Suppressor macrophage treated with lipopolysaccharide for 4 hours (primary cell): ENCODE measurements around the gene CASZ1.

ENCODE experiments used
- DNase-seq: peaks from one replicate; pipeline ENCODE4 v3.0.0-alpha.2; 2020

Gene CASZ1

DNA sequence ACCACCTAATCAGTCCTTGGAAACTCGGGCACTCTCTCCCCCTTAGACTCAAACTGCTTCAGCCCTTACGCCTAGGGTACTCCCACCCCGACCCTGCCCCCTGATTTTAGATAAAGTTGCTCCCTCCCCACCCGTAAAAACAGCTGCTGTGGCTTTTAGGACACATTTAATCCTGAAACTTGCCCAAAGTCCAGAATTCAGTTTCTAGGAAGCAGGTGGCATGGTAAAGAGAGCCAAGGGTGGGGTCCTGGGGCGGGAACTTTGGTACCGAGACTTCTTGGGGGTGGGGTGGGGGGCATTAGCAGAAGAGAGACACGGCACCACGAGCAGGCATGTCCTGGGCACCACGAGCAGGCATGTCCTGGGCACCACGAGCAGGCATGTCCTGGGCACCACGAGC is 52.4 kb downstream of the CASZ1 start:
- DNase-seq: no peak

DNA sequence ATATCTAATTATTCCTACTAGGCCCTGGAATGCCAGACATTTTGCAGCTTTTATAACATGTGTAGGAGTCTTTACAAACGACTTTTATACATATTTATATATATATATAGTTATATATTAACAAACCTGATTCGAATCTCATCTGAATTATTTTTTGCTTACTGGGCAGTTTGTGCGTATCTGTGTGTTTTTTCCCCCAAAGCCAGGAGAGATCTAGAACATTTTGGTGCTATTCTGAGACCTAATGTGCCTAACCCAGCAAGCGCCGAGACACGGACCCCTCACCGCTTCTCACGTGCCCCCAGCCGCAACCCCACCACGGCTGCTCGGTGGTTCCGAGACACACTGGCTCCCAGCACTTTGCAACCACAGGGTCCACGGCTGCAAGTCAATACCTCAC is 54.8 kb downstream of the CASZ1 start:
- no peak for DNase-seq

DNA sequence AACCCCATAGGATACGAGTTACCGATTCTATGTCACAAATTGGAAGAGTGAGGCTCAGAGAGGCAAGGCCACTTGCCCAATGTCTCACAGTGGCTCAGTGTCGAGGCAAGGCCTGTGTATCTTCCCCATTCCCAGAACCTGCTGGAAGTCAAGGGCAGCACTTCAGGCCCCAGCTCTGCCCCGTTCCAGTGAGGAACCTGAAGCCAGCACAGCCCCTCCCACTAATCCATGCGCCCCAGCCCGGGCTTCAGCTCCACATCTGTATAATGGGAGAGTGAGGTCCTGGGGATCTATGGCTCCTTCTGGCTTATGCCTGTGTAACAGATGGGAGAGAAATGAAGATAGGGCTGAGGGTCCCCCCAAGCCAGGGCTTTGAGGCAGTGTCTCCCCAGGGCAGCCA is 56.3 kb downstream of the CASZ1 start:
- DNase-seq: no peak

DNA sequence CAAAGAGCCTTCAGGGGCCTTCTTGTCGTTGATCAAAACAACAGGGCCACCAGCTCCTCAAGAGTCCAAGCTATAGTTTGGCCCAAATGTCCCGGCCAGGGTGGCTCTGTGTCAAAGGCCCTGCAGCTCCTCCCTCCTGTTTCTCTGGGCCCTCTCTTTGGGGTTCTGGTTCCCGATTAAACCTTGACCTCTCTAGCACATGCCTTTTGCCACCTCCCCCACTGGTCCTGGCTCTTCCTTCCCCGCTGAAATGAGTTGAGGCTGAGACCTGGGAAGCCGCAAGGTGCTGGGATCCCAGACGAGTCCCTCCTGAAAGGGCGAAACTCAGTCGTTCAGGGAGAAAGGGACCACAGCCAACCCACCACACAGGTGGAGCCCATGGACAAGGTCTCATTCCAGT is 56.9 kb downstream of the CASZ1 start:
- no peak for DNase-seq

DNA sequence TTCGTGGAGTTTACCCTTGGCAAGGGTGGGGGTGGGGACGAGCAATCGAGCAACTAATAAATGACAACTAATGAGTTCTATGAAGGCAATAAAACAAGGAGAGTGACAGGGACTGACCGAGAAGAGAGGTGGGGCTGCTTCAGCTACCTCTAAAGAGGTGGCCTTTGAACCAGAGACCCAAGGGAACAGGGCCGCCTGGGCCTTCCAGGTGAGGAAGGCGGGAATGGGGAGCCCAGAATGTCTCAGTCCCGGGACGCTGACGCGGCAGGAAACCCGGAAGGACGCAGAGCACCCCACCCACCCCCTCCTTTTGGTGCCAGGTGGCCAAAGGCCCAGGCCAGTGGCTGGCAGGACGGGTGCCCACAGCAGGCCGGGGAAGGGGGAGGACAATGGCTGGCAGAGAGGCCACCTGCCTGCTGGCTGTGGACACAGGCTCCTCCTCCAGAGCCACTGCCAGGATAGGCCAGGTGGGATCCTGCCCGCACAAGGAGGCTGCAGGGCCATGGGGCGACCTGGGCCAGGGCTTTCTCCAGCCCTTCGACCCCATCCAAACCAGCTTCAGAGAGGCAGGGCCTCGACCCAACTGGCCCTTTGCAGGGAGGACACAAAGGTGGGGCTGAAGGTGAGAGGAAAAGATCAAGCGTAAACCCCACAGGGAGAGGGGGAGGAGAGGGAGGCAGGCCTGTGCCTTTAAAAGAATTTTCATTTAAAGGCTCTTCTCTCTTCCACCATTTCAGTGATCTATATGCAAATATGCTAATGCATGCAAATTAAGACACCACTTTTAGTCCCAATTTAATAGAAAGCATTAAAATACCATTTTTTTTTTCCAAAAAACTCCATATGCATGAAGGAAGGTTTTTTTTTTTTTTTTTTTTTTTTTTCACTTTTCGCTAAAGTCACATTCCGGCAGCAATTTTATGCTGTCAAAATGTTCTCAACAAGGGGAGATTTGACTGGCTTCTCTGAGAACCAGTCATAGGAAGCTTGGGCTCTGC is 58.1 kb downstream of the CASZ1 start:
- no peak for DNase-seq

DNA sequence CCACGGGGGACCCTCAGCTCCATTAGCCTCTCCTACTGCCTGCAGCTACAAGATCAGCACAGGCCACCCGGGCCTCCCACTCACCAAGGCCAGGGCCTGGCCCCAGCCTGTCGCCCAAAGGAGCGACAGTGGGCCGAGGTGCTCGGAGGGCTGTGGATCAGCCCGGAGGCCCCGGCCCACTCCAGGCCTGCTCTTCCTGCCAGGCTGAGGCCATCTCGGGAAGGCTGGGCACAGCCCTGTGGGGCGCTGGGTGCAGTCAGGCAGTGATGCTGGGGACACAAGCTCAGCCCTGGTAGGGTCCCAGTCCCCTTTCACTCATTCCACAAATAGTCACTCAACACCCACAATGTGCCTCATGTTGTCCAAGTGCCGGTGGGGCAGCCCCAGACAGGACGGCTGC is 58.8 kb downstream of the CASZ1 start:
- no peak for DNase-seq

DNA sequence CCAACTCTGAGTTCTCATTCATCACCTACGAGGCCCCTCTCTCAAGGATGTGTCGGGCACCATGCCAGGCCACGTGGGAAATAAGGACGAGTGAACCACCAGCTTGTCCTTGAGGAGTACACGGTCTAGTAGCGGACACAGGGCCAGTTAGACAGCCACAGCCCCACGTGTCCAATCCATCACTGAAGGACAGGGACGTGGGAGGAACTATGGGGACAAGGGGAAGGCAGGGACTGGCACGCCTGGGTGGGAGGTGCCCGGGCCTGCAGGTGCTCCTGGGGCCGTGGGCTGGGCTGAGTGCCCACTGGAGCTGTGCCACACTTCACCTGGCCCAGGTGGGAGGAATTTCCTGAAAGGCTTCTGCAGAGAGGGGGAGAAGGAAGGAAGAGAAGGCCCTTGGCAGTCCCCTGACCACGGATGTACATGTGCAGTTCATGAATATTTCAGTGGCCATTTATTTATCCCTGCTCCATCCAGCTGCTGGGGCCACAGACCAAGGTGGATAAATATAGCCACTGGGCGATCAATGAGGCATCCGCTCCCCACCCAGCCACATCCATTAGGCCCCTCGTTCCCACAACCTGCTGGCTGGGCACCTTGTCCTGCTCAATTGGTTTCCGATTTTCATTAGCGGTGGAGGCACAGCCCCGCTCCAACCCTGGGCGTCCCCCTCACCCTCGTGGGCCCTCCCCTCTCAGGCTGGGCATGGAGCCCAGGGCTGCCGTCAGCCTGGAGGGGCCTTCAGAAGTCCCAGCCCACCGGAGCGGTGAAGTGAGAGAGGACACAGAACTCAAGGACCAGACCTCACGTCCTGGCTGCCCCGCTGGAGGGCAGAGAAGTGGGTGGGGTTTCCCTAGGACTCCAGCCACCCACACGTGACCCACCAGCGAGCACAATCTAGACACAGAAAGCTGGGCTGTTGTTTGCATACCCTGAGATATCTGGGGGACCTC is 59.5 kb downstream of the CASZ1 start:
- DNase-seq: no peak

DNA sequence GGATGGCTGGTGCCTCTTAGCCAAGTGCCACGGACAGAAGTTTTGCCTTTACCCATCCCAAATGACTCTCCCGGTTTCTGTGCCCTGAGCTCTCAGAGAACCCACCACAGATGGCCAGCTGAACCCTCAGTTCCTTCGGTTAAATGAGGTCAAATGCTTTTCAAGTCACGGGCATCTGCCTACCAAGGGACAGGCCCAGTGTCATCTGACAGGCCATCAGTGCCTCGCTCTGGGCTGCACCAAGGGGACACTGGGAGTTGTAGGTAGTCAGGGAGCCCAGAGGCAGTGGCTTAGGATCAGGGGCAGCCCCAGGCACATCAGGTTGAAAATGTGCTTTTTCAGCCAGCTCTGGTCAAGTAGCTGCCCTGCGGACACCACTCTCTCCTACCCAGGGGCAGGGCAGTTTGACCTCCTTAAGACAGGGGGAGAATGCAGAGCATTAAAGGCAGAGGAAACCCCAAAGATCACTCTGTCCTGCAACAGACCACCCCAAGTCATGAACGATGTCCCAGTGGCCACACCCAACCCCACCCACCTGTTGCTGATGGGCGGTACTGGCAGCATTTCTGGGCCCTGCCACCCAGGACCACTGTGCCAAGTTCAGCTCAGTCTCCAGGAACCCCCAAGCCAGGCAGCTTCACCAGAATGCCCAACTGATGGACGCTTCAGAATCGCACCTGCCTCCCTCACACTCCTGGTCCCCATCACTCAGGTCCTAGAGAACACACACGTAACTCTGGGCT is 60.7 kb downstream of the CASZ1 start:
- DNase-seq: no peak

DNA sequence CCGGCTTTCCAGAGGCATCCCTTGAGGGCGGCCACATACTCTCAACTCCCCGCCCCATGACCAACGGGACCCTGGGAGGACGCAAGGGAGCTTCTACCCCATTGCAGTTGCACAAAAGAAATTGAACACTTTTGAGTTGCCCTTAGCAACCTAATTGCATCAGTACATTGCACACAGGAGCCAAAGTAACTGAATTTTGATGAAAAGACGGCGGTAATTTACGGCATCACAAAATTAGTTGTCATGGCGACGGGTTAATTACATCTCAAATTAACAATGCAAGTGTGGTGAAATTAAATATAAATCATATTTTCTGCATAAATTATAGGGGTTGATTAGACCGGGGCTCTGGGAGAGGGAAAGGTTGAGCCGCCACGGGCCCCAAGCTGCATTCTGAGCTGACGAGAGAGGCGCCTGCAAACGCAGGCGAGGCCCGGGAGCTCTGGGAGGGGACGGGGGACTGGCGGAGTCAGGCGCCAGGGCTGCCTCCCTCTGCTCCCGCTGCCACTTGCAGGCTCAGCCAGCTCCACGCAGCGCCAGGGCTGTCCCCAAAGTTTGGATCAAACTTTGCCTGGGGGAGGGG is 61.4 kb downstream of the CASZ1 start:
- DNase-seq: no peak

DNA sequence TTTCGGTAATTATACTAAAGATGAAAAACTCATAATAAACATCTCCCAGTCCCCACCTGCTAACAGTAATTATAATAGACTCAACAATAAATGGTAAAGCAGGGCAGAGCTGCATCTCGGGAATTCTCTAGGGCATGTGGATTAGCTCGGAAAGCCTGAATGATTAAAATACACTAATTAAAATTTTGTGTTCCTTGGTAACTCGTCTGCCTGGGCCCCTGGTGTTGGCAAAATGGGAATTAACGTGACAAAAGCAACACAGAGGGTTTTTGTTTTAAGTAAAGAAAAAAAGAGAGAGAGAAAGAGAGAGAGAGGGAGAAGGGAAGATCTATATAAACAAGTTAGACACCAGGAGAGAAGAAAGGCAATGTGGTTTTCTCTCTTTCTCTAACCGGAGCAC is 62.1 kb downstream of the CASZ1 start:
- no peak for DNase-seq

DNA sequence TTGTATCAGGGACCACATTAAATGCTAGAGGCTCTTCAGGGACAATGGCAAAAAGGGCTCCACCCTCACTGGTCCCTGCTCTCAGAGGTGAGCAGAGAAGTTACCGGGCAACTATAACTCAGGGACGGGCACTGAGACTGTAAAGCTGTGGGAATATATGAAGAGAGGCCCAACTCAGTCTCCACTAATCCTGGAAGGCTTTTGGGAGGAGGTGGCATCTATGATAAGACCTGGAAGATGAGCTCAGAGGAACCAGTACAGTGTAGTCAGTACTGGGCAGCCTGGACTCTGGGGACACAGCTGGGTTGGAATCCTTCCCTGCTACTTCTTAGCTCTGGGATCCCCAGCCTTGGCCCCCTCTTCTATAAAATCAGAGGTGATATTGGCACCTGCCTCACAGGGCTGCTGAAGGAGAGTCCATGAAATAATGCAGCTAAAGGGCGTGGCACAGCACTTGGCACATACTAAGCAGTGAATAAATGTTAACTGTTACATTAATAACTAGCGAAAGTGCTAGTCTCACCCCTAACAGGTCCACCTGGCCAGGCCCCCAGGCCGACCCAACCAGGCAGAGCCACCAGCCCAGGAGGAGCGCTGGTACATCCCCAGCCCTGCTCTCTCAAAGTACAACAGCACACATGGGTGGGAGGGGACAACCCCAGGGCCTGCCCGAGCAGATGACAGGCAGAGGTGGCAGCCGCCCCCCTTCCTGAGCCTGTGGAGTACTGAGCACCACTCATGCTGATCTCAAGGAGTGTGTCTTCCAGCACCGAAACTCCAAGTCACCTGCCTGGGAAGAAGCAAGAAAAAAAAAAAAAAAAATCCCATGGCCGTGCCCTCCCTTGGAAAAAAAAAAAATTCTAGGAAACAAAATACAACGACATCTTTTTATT is 62.7 kb downstream of the CASZ1 start:
- peak; percentile 8 for DNase-seq

DNA sequence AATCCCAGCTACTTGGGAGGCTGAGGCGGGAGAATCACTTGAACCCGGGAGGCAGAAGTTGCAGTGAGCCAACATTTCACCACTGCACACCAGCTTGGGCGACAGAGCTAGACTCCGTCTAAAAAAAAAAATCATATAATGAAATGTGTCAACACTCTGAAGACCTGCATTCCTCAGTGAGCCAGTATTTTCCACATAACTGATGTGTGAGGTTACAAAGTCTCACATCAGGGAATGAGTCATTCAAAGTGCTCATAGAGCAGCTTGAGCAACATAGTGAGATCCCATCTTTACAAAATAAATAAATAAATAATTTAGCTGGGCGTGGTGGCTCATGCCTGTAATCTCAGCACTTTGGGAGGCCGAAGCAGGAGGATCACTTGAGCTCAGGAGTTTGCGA is 65.5 kb downstream of the CASZ1 start:
- DNase-seq: peak; percentile 49

DNA sequence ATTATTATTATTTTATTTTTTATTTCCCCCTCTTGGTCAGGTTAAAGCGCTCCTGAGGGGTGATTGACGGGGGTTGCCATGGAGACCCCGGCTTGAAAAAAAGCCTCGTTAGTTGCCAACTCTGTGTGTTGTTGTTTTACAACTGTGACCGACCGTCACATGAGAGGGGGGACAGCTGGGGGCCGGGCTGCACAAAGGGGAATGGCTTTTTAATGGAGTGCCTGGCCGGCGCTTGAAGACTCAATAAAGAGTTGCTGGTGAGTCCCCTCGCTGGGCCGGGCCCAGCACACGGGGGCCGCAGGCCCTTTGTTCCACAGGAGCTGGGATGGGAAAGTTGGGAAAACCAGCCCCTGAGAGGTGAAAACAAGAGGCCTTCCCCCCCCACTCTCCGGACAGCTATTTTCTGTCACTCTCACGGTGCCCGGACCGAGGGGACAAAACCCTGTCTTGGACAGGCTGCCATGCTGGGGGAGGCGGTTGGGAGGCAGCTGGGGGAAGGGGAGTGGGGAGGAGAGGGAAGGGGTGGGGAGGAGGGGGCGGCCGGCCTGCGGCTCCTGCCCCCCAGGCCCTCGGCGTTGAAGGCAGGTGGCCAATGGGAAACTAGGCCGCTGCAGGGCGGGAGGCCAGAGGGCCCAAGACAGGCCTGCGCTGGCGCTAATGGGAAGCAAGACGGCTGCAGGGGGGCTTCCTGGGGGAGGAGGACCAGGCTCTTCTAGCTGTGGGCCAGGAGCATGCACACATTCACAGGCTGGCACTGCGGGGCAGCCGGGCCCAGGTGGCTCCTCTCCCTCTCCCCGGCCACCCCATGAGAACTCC is 67.6 kb downstream of the CASZ1 start:
- no peak for DNase-seq

DNA sequence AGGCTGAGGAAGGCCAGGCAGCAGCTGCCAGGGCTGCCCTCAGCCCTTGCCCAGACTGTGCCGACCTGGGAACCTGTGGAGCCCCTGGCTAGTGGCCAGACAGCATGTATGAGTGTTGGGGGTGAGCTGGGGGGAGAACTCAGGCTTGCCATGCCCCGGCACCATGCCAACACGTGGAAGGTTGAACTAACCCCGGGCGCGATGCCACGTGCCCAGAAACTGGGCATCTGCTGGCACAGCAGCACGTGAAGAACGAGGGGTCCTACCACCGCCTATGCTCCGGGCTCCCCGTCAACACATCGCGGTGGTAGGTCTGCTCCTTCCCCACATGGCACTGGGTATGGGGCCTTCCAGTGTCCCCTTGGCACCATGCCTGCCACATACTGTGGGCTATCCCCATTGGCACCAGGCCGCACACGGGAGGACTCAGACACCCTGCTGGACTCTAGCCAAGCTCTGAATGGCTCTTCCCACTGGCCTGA is 68.7 kb downstream of the CASZ1 start:
- DNase-seq: no peak

DNA sequence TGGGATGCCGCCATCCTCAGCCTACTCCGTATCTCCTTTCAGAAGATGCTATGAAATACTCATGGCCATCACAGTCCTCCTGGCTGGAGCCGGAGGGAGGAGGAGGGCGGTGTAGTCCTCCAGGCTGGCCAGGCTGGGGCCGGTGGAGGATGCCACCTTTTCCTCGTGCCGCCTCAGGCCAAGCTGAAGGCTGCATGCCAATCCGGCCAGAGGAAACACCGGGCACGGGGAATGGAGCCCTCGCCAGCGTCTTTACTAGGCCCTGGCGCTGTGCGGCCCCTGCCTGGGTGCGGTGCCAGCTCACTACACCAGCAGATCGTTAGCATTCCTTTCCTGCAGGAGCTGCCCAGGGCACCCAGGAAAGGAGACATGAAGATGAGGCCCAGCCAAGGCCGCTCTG is 70.1 kb downstream of the CASZ1 start:
- DNase-seq: no peak

DNA sequence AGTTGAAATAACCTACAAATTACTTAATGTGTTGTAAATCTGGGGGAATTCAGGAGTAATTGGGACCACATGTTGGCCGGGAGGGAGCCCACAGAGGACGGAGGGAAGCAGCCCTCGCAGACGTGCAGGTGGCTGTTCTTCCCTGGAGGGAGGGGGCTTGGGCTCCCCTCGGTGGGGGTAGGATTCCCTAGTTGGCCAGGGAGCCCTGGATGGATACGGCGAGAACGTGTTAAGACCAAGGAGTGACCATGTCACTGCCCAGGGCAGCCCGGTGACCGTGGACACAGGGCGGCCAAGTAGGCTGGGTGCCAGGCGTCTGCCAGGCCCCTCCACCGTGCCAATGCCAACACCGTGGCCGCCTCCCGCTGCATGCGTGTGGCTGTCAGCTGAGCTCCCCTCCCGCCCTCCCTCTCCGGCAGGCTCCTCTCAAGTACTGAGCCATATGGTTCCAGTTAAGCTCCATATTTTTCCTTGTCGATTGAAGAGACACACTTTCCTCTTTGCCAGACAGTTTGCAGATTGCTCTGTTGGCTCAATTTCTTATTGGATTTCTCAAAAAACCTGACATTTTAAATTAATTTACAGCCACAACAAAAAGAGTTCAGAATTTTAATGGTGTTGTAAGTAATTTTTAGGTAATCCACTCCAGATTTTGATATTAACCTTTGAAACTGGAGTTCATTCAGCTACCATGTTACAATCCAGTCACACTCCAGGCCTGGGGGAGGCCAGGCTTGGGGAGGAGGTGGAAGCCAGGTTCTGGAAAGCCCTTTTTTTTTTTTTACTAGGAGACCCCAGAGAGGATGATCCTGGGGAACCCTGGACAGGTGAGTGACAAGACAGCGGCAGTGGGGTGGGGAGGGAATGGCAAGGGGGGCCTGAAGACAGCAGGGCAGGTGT is 71.2 kb downstream of the CASZ1 start:
- no peak for DNase-seq

DNA sequence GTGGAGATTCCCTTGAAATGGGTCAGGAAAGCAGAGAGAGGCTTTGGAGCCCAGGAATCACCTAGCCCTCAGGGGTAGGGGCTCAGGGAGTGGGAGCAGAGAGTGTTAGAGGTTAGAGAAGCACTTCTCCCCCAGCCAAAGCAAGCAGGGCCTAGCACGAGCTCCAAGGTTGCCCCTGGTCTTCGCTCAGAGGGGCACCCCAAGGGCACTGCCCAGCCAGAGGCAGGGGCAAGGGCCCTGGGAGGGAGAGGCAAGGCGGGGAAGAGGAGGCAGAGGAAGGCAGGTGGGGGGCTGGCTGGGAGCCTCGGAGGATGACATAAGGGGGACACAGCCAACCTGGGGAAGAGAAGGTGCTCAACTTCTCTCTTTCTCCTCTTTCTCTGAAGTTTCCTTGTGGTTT is 71.9 kb downstream of the CASZ1 start:
- no peak for DNase-seq

DNA sequence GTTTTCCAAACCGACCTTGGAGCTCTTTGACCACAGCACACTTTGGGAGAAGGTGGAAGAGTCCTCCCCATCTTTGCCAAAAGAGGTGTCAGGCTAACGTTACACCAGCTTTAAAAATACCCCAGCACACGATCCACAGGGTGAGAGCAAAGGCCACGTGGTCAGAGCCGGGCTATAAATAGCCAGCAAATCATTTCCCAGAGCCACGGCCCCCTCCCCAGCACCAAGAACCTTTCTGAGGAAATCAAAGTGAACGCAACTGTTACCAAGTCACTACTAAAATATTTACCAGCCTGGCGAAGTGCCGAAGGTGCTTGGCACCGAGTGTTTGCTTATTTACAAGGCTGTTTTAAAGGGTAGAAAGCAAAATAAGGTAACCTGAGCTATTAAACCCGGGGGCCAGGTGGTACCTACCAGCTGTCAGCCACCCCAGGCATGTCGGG is 72.4 kb downstream of the CASZ1 start:
- no peak for DNase-seq

DNA sequence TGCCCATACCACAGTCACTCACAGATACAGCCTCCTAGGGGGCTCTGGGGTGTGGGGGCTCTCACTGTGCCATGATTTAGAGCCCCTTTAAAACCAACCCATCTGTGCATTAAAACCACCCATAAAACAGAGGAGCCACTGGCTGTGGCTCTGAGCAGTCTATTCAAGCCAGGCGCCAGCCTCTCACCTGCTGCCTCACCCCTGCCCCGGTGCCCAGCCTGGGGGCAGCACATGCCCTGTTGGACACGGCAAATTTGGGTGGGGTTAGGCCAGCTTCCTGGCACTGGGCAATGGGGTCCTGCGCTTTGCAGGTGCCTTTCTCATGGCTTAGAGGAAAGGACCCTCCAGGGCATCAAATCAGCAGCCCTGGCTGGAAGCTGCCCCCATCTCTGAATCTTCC is 73.1 kb downstream of the CASZ1 start:
- DNase-seq: no peak
